ENCODE results near the gene POLR2A.
"Not testable (repeated sequence)": the region's sequence is repeated elsewhere in the genome, so short reads cannot be mapped to it uniquely, and the experiment has no call there.

Gene POLR2A

GRCh38 chr17:7460850-7461660 lies 23.1 kb upstream of the POLR2A start:
- no peak for DNase-seq (ENCODE audit: low spot score)

DNA sequence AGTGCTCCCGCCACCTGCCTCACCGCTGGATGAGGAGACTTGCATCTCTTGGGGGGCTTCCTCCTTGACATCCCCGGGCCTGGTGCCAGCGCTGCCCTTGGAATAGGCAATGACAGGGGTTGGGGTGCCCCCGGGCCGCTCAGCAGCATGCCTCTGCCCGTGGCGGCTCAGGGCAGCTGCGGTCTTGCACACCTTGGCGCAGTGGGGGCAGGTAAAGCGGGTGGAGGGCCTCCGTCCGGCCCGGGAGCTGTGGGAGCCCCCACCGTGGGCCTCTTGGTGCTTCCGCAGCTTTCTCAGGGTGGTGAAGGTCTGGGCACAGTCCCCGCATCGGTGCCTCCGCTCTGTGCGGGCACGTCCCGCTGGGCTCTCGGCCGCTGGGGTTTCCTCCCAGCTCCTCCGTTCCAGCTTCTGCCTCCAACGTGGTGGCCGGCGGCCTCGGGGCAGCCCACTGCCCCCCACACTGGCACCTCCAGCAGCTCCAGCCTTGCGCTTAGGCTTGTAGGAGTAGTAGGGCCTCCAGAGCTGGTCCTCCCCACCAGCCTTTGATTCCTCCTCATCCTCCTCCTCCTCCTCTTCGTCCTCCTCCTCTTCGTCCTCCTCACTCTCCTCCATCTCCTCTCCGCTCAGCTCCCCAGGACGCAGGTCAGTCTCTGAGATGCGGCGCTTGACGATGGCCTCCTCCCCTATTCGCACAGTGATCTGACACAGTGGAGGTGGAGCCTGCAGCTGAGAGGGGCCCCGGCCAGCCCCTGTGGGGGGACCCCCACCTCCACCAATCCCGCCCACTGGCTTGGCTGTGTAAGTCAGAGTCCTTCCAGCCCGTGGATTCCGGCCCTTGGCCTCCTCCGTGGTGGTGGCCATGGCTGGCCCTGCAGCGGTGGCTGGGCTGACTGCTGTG lies 21.4 kb upstream of the POLR2A start:
- no peak for DNase-seq (ENCODE audit: low spot score)

DNA sequence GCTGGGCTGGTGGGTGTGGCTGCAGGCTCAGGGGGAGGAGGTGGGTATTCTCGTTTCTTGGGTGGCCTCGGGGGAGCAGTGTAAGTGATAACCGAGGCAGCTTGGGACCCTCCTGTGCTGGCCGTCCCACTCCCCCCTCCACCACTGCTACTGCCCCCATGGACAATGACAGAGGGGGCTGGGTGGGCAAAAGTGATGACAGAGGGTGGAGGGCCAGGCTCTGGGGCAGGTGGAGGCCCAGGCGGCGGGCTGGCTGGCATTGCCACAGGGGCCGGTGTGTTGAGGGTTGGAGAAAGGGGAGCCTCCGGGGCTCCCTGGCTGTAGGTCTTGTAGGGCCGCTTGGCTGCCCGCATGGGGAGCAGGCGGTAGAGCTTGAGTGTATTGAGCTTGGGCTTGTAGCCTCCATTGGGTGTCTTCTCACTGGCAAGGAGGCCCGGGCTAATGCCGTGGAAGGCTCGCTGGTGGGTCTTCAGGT lies 20.8 kb upstream of the POLR2A start:
- DNase-seq (ENCODE audit: low spot score): no peak

DNA sequence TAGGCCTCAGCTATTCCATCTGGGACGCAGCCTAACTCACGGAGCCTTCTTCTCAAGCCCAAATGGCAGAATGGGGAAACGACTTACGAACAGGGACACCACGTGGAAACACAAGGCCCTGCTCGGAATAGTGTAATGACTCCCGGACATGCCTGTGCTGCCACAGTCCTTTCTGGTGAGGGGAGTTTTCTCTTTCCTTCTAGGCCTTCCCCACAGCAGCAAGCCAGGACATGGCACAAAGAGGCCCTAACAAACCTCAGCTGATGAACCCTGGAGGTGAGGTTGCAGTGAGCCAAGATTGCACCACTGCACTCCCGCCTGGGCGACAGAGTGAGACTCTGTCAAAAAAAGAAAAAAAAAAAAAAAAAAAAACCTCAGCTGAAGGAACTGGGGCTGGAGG lies 20.1 kb upstream of the POLR2A start:
- DNase-seq (ENCODE audit: low spot score): no peak

DNA sequence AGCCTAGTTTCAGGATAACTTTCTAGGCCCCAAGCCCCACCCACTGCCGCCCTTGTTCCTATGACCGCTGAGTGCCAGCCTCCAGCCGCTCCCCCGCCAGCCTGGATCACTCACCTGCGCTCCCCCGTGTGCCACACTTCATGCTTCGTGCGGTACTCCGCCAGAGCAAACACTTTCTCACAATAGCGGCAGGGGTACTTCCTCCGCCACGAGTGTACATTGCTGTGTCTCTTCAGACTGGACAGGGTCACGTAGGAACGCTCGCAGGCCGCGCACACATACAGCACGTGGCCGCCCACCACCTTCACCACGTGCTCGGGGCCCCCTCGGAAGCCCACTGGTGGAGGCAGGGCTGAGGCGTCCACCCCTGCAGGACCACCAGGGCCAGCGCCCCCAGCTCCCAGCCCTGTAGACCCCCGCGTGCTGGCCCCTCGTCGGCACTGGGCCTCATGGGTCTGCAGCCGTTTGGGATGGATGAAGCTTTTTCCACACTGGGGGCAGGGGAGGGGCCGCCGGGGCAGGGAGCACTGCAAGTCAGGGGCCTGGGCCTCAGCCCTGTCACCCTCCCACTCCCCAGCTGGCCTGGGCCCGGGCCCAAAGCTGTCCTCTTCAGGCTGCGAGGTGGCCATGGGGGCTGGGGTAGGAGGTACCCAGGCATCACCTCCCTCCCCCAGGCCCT lies 18.4 kb upstream of the POLR2A start:
- DNase-seq (ENCODE audit: low spot score): no peak

DNA sequence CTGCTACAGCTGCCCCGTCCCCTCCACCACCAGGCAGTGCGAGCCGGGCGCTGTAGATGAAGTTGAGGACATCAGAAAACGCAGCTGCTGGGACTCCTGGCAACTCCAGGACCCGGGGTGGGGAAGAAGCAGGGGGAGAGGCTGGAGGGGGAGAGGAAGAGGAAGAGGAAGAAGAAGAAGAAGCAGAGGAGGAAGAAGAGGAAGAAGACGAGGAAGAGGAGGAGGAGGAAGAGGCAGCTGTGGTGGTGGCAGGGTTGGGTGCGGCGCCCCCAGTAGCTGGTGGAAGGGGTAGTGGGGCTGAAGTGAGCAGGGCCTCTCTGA lies 17.9 kb upstream of the POLR2A start:
- no peak for DNase-seq (ENCODE audit: low spot score)

GRCh38 chr17:7466639-7467341 lies 17.4 kb upstream of the POLR2A start:
- DNase-seq (ENCODE audit: low spot score): no peak

DNA sequence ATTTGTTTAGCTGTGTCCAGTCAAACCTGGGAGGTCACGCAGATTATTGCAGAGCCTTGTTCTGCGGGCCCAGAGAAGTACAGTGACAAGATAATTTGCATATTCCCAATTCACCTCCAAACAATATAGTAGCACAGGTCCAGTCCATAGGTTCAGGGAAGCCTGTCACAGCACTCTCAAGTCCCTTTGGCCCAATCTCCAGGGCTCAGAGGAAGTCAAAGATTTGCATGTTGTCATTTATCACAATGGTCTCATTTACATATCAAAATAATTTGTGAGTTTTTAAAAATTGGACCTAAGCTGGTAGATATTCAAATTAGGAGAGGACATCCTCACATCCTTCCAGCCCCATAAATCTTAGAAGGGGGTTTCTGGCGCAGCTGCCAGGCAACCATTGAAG lies 16.7 kb upstream of the POLR2A start:
- no peak for DNase-seq (ENCODE audit: low spot score)

DNA sequence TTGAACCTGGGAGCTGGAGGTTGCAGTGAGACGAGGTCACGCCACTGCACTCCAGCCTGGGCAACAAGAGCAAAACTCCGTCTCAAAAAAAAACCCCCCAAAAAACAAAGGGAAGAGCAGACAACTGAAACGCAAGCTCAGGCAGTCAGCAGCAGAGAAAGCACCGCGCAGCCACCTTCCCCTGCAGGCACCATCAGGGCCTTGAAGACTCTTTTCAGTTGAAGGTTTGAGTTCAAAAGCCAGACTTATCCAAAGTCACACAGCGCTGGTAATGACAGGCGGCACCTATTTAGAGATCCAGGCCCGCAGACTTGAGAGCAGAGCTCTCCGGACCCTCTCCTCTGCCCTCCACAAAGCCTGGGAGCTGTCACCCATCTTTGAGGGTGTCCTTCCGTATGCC lies 15.9 kb upstream of the POLR2A start:
- DNase-seq (ENCODE audit: low spot score): no peak

GRCh38 chr17:7468804-7469389 lies 15.3 kb upstream of the POLR2A start:
- DNase-seq (ENCODE audit: low spot score): no peak

- not testable (repeated sequence) for DNase-seq (ENCODE audit: low spot score)
Measured at GRCh38 chr17:7469843-7470242, 14.3 kb upstream of the POLR2A start.

DNA sequence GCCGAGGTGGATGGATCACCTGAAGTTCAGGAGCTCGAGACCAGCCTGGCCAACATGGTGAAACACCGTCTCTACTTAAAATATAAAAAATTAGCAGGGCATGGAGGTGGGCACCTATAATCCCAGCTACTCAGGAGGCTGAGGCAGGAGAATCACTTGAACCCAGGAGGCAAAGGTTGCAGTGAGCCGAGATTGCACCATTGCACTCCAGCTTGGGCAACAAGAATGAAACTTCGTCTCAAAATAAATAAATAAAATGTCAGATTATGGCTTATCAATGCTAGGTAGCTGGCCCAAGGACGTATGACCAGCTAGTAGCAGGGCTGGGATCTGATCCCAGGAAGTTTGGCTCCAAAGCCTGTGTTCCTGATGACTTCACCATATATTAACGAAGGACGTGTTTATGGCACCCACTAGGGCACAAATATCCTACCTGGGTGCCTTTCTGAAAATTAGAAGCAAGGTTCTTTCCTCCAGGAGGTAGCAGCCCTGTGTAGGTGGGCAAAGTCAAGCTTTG lies 13.7 kb upstream of the POLR2A start:
- not testable (repeated sequence) for DNase-seq (ENCODE audit: low spot score)

- DNase-seq (ENCODE audit: low spot score): no peak
Measured at GRCh38 chr17:7471729-7472128, 12.4 kb upstream of the POLR2A start.

- DNase-seq (ENCODE audit: low spot score): not testable (repeated sequence)
Measured at GRCh38 chr17:7474767-7475166, 9.4 kb upstream of the POLR2A start.

DNA sequence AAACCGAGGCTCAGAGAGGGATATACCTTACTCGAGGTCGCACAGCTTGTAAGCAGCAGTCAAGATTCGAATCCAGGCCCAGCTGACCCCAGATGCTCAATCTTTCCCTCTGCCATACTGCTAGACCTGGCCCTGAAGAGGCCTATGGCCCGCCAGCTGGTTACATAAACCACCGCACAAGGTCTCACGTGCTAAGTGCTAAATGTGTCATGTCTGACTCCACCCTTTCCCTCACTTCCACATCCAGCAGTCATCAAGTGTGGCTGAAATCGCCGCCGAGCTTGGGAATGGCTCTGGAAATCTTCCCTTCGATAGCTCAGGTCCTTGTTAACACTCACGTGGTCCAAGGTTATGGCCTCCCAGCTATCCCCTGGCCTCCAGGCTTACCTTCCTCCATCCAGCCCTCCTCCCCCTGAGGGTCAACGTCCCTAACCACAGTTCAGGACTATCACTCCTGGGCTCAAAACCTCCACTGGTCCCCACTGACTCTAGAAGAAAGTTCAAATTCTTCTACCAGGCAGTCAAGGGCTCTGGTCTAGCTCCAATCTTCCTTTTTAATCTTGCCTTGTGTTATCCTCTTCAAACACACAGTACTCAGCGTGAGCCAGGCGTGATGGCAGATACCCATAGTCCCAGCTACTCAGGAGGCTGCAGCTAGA lies 8.3 kb upstream of the POLR2A start:
- no peak for DNase-seq (ENCODE audit: low spot score)

GRCh38 chr17:7476494-7476893 lies 7.7 kb upstream of the POLR2A start:
- no peak for DNase-seq (ENCODE audit: low spot score)

DNA sequence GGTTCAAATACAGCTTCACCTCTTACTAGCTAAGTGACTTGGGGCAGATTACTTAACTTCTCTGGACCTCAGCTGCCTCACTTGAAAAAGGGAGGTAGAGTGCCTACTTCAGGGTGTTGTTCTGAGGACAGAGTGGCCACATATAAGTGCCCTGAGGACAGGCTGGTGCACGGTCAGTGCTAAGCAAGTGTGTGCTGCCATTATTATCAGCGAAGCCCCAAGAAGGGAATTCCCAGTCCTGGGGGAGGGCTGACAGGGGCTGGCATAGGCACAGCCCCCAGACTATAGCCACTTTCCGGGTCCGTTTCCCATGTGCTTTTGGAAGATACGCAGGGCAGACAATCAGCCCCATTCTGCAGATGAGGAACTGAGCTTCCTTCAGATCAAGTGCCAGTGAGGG lies 7.2 kb upstream of the POLR2A start:
- no peak for DNase-seq (ENCODE audit: low spot score)

GRCh38 chr17:7477392-7478275 lies 6.5 kb upstream of the POLR2A start:
- peak; percentile 60 for DNase-seq (ENCODE audit: low spot score)

- DNase-seq (ENCODE audit: low spot score): peak; percentile 43
Measured at GRCh38 chr17:7478276-7479212, 5.6 kb upstream of the POLR2A start.

Data from pons (tissue), 1 donor.